K562 (cell line): Measurements from ENCODE around the gene SCN7A. TPM values are rescaled to one million over a fixed set of nuclear protein-coding genes. Genes with fewer than 3 reads are reported as not detected.
A peak's percentile ranks its signal among the peaks of the same experiment; 100 is the strongest.
"Not testable (repeated sequence)": the region's sequence is repeated elsewhere in the genome, so short reads cannot be mapped to it uniquely, and the experiment has no call there.

ENCODE experiments used
- ATAC-seq: fragments of 200-7000 bp; cut with Tn5 transposase; 3 replicates; pipeline ENCODE4 v1.9.1; 2020; ENCODE audit warnings: moderate library complexity
- BruUV-seq: library from RNA; stranded (reverse); fragments of 400-500 nt; replicated peaks from 2 replicates; lab custom pipeline; 2021; lab: Mats Ljungman, UMichigan
- CTCF ChIA-PET: fragments of 300-600 bp; formaldehyde crosslinking; extraction: SDS; loops from one replicate; lab custom pipeline; 2021; ENCODE audit warnings: low intra/inter-chr PET ratio; lab: Yijun Ruan, JAX
- POLR2A ChIA-PET: fragments of 300-600, 350-650 bp; sonication (Branson Sonifier 250); formaldehyde crosslinking; extraction: SDS; loops from one replicate; lab custom pipeline; 2021; ENCODE audit warnings: antibody characterized with exemption, inconsistent platforms; lab: Yijun Ruan, JAX
- DNase-seq, 4 experiments: peaks; one replicate each; pipeline versions ENCODE4 v3.0.0 to v3.0.0-alpha.2; 2011 to 2018; ENCODE audit warnings: low spot score in 3 of 4, mixed read lengths in 3 of 4; ENCODE audit errors: extremely low read depth in 1 of 4
- FAIRE-seq: peaks from 2 replicates; lab custom pipeline; 2011; peaks lifted over from hg19 to GRCh38; lab: Jason Lieb, UNC
- H2AFZ ChIP-seq: 2 replicates; pipeline ENCODE4 v1.6.0; 2011; ENCODE audit warnings: low read depth, low read length, control low read depth, inconsistent platforms
- H3K27ac ChIP-seq: fragments of 200-600 bp; 3 replicates; pipeline ENCODE4 v1.8.0; 2011; ENCODE audit warnings: low read depth, mild to moderate bottlenecking, control low read depth, inconsistent platforms, low read length, moderate library complexity, mixed read lengths; ENCODE audit errors: extremely low read depth
- H3K27me3 ChIP-seq, 2 experiments: fragments of 300-600 bp in 1 of 2; 2 replicates in 1 of 2; 3 replicates in 1 of 2; pipeline versions ENCODE4 v1.6.0 to v1.8.0; 2011; ENCODE audit warnings: inconsistent platforms in 2 of 2, low read length in 2 of 2, mild to moderate bottlenecking in 1 of 2, mixed read lengths in 1 of 2, moderate library complexity in 1 of 2; ENCODE audit not compliant: control insufficient read depth in 2 of 2, insufficient read depth in 2 of 2
- H3K36me3 ChIP-seq: fragments of 300-600 bp; 3 replicates; pipeline ENCODE4 v1.8.0; 2011; ENCODE audit warnings: mild to moderate bottlenecking, low read length, inconsistent platforms; ENCODE audit not compliant: control insufficient read depth, insufficient read depth
- H3K4me1 ChIP-seq, 2 experiments: fragments of 200-600 bp in 1 of 2; replicated peaks in 1 of 2; 2 replicates in 1 of 2; 3 replicates in 1 of 2; pipeline versions ENCODE4 v1.5.1 to v1.8.0; 2011; ENCODE audit warnings: inconsistent platforms in 2 of 2, low read length in 2 of 2, mild to moderate bottlenecking in 1 of 2, mixed read lengths in 1 of 2, moderate library complexity in 1 of 2; ENCODE audit not compliant: control insufficient read depth in 2 of 2, insufficient read depth in 2 of 2
- H3K4me2 ChIP-seq: 2 replicates; pipeline ENCODE4 v1.6.1; 2011; ENCODE audit warnings: low read length, control low read depth, inconsistent platforms, mixed read lengths; ENCODE audit not compliant: insufficient read depth
- H3K4me3 ChIP-seq: fragments of 200-600 bp; sonication (generic), shearing (Covaris generic); 2 replicates; pipeline ENCODE4 v1.5.1; 2016; ENCODE audit warnings: control low read depth, inconsistent platforms
- H3K79me2 ChIP-seq: fragments of 200-600 bp; 3 replicates; pipeline ENCODE4 v1.8.0; 2011; ENCODE audit warnings: low read length, inconsistent platforms; ENCODE audit not compliant: control insufficient read depth, insufficient read depth
- H3K9ac ChIP-seq, 2 experiments: 2 replicates each; pipeline versions ENCODE4 v1.6.0 to v1.6.1; 2011; ENCODE audit warnings: low read depth in 2 of 2, low read length in 2 of 2, control low read depth in 1 of 2, inconsistent platforms in 1 of 2, mild to moderate bottlenecking in 1 of 2, mixed read lengths in 1 of 2; ENCODE audit not compliant: insufficient read depth in 1 of 2
- H3K9me1 ChIP-seq: one replicate; pipeline ENCODE4 v1.6.0; 2011; ENCODE audit warnings: inconsistent platforms, mild to moderate bottlenecking, low read length, moderate library complexity; ENCODE audit not compliant: control insufficient read depth, insufficient read depth
- H3K9me3 ChIP-seq: replicated peaks from 2 replicates; pipeline ENCODE4 v1.5.1; 2011; ENCODE audit warnings: low read depth, low read length, inconsistent platforms; ENCODE audit not compliant: control insufficient read depth, insufficient read depth
- H4K20me1 ChIP-seq: replicated peaks from 2 replicates; pipeline ENCODE4 v1.6.1; 2011; ENCODE audit warnings: low read length, inconsistent platforms, mixed read lengths; ENCODE audit not compliant: control insufficient read depth, insufficient read depth
- ETV5 ChIP-seq: sonication (generic); formaldehyde crosslinking; IDR thresholded peaks from 2 replicates; pipeline ENCODE4 v1.4.0; 2020; ENCODE audit warnings: low read depth, mild to moderate bottlenecking, missing genetic modification reagents
- KDM2B ChIP-seq: fragments of 250-450 bp; sonication (Bioruptor Pico); IDR thresholded peaks from 2 replicates; pipeline ENCODE4 v1.8.0; 2021; ENCODE audit warnings: mild to moderate bottlenecking, moderate library complexity
- RBM25 ChIP-seq: fragments of 200-400 bp; formaldehyde crosslinking; IDR thresholded peaks from 2 replicates; pipeline ENCODE4 v1.6.1; 2018; ENCODE audit warnings: low read length, low read depth, moderate library complexity; ENCODE audit not compliant: severe bottlenecking
- XRCC5 ChIP-seq: fragments of 200-400 bp; formaldehyde crosslinking; IDR thresholded peaks from 2 replicates; pipeline ENCODE4 v1.6.1; 2017; ENCODE audit warnings: low read depth, mild to moderate bottlenecking, low read length
- ZNF146 ChIP-seq: IDR thresholded peaks from one replicate; pipeline ENCODE4 v1.6.1; 2018; ENCODE audit warnings: missing compliant biosample characterization; ENCODE audit not compliant: unreplicated experiment
- WGBS: fragments of 100-300 bp; shearing (Covaris generic); methylation state at CpG from one replicate; pipeline ENCODE4 v1.1.6; 2016; ENCODE audit warnings: low coverage, mixed read lengths; ENCODE audit not compliant: insufficient coverage; ENCODE audit errors: missing lambda C conversion rate; 5-methylcytosine and 5-hydroxymethylcytosine counted together
- in situ Hi-C: fragments of 300-500 bp; cut with MboI; formaldehyde crosslinking; loops from 4 replicates; pipeline ENCODE4 v1.15.0; 2018; ENCODE audit warnings: inconsistent platforms, mixed read lengths
- intact Hi-C: fragments of 100-400 bp; cut with micrococcal nuclease; formaldehyde crosslinking; loops from 2 replicates; pipeline ENCODE4 v1.14.2; 2022
- polyA plus RNA-seq, 8 experiments: library from polyadenylated mRNA; depleted of rRNA in 4 of 8; stranded (reverse) in 5 of 8; unstranded in 3 of 8; fragments of >200 nt; fragmentation: Nextera tagmentation in 2 of 8; fragmentation: Illumina TruSeq in 1 of 8; extraction: Ambion mirVana in 2 of 8; extraction: Trizol in 1 of 8; gene quantifications; 2 replicates each; pipeline versions ENCODE4 v1.2.1 to v1.2.3, GENCODE V29; 2011 to 2014; ENCODE audit warnings: inconsistent platforms in 1 of 8, missing spikeins in 1 of 8
- total RNA-seq, 7 experiments: library from RNA; depleted of rRNA in 6 of 7; stranded (reverse); fragments of >200 nt in 6 of 7; fragmentation: Illumina TruSeq in 2 of 7; extraction: Trizol in 2 of 7; gene quantifications; 2 replicates each; pipeline versions ENCODE4 v1.2.1 to v1.2.3, GENCODE V29; 2011 to 2021; ENCODE audit warnings: low replicate concordance in 1 of 7
- TF ChIP-seq, protein P1 (sequence below): fragments of 250-450 bp; sonication (Bioruptor Pico); IDR thresholded peaks from 2 replicates; pipeline ENCODE4 v1.5.0; 2021; ENCODE audit warnings: mild to moderate bottlenecking, borderline replicate concordance
- TF ChIP-seq, protein P2 (sequence below): IDR thresholded peaks from 2 replicates; pipeline ENCODE4 v1.6.1; 2016; ENCODE audit warnings: missing genetic modification characterization, missing compliant biosample characterization

SCN7A gene
- total and polyA plus RNA-seq, 9 of the 15 experiments (the other 6 are each of a cell fraction or from before 2014, with no cell fraction given) = under 0.01 to 0.05 (median 0.03) TPM; not detected in 3

DNA sequence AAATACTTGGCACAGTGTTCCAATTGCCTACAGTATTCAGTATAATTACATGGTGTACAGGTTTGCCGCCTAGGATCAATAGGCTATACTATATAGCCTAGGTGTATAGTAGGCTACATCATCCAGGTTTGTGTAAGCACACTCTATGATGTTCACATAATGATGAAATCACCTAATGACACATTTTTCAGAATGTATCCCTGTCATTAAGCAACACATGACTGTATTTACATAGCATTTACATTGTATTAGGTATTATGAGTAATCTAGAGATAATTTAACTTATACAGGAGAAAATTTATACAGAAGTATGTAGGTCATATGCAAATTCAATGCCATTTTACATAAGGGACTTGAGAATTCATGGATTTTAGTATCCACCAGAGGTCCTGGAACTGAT lies 35.4 kb downstream of the SCN7A start (continued):
- TF ChIP-seq, protein P1, sequence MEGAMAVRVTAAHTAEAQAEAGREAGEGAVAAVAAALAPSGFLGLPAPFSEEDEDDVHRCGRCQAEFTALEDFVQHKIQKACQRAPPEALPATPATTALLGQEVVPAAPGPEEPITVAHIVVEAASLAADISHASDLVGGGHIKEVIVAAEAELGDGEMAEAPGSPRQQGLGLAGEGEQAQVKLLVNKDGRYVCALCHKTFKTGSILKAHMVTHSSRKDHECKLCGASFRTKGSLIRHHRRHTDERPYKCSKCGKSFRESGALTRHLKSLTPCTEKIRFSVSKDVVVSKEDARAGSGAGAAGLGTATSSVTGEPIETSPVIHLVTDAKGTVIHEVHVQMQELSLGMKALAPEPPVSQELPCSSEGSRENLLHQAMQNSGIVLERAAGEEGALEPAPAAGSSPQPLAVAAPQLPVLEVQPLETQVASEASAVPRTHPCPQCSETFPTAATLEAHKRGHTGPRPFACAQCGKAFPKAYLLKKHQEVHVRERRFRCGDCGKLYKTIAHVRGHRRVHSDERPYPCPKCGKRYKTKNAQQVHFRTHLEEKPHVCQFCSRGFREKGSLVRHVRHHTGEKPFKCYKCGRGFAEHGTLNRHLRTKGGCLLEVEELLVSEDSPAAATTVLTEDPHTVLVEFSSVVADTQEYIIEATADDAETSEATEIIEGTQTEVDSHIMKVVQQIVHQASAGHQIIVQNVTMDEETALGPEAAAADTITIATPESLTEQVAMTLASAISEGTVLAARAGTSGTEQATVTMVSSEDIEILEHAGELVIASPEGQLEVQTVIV = no peak
- no peak for TF ChIP-seq ETV5
- no peak for TF ChIP-seq KDM2B (CRISPR knock-in tag)
- TF ChIP-seq XRCC5 = no peak
- TF ChIP-seq, protein P2, sequence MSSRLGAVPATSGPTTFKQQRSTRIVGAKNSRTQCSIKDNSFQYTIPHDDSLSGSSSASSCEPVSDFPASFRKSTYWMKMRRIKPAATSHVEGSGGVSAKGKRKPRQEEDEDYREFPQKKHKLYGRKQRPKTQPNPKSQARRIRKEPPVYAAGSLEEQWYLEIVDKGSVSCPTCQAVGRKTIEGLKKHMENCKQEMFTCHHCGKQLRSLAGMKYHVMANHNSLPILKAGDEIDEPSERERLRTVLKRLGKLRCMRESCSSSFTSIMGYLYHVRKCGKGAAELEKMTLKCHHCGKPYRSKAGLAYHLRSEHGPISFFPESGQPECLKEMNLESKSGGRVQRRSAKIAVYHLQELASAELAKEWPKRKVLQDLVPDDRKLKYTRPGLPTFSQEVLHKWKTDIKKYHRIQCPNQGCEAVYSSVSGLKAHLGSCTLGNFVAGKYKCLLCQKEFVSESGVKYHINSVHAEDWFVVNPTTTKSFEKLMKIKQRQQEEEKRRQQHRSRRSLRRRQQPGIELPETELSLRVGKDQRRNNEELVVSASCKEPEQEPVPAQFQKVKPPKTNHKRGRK (tag) = no peak

DNA sequence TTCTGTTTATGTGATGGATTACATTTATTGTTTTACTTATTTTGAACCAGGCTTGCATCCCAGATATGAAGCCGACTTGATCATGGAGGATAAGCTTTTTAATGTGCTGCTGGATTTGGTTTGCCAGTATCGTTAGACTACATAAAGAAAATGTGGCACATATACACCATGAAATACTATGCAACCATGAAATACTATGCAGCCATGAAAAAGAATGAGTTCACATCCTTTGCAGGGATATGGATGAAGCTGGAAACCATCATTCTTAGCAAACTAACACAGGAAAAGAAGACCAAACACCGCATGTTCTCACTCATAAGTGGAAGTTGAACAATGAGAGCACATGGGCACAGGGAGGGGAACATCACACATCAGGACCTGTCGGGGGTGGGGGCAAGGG lies 38.2 kb downstream of the SCN7A start:
- WGBS = 1% methylated on average over 4 of the region's 4 CpGs
- H3K9me1 ChIP-seq, FAIRE-seq, H3K27me3 ChIP-seq, POLR2A ChIA-PET, H3K4me1 ChIP-seq, H3K27ac ChIP-seq, H3K4me3 ChIP-seq, BruUV-seq, H3K9ac ChIP-seq, H2AFZ ChIP-seq, H3K4me2 ChIP-seq, in situ Hi-C loops, DNase-seq, H3K9me3 ChIP-seq, H3K79me2 ChIP-seq, H3K36me3 ChIP-seq, H4K20me1 ChIP-seq, CTCF ChIA-PET, ATAC-seq, intact Hi-C loops: not testable (repeated sequence)
- TF ChIP-seq RBM25 (peak; percentile 62), ZNF146 (CRISPR knock-in tag) (peak; percentile 92)
